GM23248 (cell line): ENCODE measurements around the gene SHB.

Source experiments
- EZH2 ChIP-seq: fragments of 200-600 bp; sonication (generic); IDR thresholded peaks from 2 replicates; pipeline ENCODE4 v1.6.1; 2018; ENCODE audit warnings: antibody characterized with exemption, mild to moderate bottlenecking; ENCODE audit not compliant: insufficient read depth, poor library complexity, severe bottlenecking
- EZH2phosphoT487 ChIP-seq: fragments of 200-600 bp; sonication (generic); IDR thresholded peaks from 2 replicates; pipeline ENCODE4 v1.6.1; 2018; ENCODE audit warnings: antibody characterized with exemption, moderate library complexity, mild to moderate bottlenecking, low read depth; ENCODE audit not compliant: insufficient read depth

DNA sequence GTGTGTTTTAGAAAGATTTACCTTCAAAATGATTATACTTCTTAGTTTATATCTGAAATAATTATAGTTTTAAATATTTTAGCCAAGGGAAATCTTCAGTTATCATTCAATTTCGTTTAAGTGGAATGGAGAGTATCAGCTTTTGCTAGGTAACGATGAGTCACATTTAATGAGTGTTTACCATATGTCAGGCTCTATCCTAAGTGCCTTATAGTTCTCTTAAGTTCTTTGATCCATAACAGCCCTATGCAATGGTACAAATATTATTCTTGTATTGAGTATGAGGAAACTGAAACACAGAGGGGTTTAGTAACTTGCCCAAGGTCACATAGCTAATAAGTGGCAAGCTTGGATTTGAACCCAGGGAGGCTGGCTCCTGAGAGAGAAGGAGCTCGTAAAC, 37.5 kb upstream of the SHB start:
- TF ChIP-seq EZH2, result no peak
- TF ChIP-seq EZH2phosphoT487, result no peak
